ENCODE results near the gene USP17L22.
A peak's percentile ranks its signal among the peaks of the same experiment; 100 is the strongest.
"Not testable (repeated sequence)": the region's sequence is repeated elsewhere in the genome, so short reads cannot be mapped to it uniquely, and the experiment has no call there.

The USP17L22 gene, protein sequence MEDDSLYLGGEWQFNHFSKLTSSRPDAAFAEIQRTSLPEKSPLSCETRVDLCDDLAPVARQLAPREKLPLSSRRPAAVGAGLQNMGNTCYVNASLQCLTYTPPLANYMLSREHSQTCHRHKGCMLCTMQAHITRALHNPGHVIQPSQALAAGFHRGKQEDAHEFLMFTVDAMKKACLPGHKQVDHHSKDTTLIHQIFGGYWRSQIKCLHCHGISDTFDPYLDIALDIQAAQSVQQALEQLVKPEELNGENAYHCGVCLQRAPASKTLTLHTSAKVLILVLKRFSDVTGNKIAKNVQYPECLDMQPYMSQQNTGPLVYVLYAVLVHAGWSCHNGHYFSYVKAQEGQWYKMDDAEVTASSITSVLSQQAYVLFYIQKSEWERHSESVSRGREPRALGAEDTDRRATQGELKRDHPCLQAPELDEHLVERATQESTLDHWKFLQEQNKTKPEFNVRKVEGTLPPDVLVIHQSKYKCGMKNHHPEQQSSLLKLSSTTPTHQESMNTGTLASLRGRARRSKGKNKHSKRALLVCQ

DNA sequence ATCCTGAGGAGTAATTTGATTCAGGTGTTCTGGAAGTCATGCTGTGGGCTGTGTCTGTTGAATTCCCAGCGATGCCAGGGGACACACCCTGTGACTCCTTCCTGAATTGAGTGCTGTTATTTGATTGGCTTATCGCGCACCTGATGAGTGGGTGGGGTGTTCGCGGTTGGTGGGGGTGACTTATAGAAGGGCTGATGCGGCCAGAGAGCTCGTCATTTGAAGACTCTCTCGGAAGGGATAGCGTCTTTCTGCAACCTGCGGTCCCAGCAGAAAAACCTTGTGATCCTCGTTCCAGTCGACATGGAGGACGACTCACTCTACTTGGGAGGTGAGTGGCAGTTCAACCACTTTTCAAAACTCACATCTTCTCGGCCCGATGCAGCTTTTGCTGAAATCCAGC lies at the start of gene USP17L22:
TSS of gene USP17L22 (plus strand) at position 301 of the 400 bp plus-strand sequence. CDS start at position 301, 0 bp downstream.
- in situ Hi-C loops (cut with HindIII; ENCODE audit: low sequenced_read_pairs); DNase-seq (ENCODE audit: low read depth, low spot score); H3K4me3 ChIP-seq (ENCODE audit: low read depth, low read length): not testable (repeated sequence)

DNA sequence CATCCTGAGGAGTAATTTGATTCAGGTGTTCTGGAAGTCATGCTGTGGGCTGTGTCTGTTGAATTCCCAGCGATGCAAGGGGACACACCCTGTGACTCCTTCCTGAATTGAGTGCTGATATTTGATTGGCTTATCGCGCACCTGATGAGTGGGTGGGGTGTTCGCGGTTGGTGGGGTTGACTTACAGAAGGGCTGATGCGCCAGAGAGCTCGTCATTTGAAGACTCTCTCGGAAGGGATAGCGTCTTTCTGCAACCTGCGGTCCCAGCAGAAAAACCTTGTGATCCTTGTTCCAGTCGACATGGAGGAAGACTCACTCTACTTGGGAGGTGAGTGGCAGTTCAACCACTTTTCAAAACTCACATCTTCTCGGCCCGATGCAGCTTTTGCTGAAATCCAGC lies 47.6 kb upstream of the USP17L22 start, which contains the start of gene USP17L12:
TSS of gene USP17L12 (plus strand) at position 301 of the 400 bp plus-strand sequence. CDS start at position 301, 0 bp downstream.
- DNase-seq (ENCODE audit: low read depth, low spot score); H3K4me3 ChIP-seq (ENCODE audit: low read depth, low read length); in situ Hi-C loops (cut with HindIII; ENCODE audit: low sequenced_read_pairs): not testable (repeated sequence)

DNA sequence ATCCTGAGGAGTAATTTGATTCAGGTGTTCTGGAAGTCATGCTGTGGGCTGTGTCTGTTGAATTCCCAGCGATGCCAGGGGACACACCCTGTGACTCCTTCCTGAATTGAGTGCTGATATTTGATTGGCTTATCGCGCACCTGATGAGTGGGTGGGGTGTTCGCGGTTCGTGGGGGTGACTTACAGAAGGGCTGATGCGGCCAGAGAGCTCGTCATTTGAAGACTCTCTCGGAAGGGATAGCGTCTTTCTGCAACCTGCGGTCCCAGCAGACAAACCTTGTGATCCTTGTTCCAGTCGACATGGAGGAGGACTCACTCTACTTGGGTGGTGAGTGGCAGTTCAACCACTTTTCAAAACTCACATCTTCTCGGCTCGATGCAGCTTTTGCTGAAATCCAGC lies 42.8 kb upstream of the USP17L22 start, which contains the start of gene USP17L13:
TSS of gene USP17L13 (plus strand) at position 301 of the 400 bp plus-strand sequence. CDS start at position 301, 0 bp downstream.
- DNase-seq (ENCODE audit: low read depth, low spot score); H3K4me3 ChIP-seq (ENCODE audit: low read depth, low read length); in situ Hi-C loops (cut with HindIII; ENCODE audit: low sequenced_read_pairs): not testable (repeated sequence)

DNA sequence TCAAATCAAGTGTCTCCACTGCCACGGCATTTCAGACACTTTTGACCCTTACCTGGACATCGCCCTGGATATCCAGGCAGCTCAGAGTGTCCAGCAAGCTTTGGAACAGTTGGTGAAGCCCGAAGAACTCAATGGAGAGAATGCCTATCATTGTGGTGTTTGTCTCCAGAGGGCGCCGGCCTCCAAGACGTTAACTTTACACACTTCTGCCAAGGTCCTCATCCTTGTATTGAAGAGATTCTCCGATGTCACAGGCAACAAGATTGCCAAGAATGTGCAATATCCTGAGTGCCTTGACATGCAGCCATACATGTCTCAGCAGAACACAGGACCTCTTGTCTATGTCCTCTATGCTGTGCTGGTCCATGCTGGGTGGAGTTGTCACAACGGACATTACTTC lies 37.2 kb upstream of the USP17L22 start:
- DNase-seq (ENCODE audit: low read depth, low spot score); H3K4me3 ChIP-seq (ENCODE audit: low read depth, low read length); in situ Hi-C loops (cut with HindIII; ENCODE audit: low sequenced_read_pairs): not testable (repeated sequence)

DNA sequence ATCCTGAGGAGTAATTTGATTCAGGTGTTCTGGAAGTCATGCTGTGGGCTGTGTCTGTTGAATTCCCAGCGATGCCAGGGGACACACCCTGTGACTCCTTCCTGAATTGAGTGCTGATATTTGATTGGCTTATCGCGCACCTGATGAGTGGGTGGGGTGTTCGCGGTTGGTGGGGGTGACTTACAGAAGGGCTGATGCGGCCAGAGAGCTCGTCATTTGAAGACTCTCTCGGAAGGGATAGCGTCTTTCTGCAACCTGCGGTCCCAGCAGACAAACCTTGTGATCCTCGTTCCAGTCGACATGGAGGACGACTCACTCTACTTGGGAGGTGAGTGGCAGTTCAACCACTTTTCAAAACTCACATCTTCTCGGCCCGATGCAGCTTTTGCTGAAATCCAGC lies 33.3 kb upstream of the USP17L22 start, which contains the start of gene USP17L15:
TSS of gene USP17L15 (plus strand) at position 301 of the 400 bp plus-strand sequence. CDS start at position 301, 0 bp downstream.
- DNase-seq (ENCODE audit: low read depth, low spot score); H3K4me3 ChIP-seq (ENCODE audit: low read depth, low read length); in situ Hi-C loops (cut with HindIII; ENCODE audit: low sequenced_read_pairs): not testable (repeated sequence)

DNA sequence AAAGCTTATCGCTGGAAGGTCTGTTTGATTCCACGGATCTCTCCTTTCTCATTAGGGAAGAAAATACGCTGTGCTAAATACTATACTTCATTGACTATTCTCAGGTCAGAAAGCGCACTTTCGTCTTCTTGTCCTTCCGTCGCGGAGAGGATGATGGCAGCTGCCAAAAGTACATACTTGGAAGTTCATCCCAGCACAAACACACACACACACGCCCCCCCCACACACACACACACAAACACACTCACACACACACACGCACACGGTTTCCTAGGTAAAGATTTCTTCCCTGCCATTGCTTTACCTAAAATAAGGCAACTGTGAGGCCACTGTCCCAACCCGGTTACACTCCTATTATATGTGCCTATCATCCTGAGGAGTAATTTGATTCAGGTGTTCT lies 29.0 kb upstream of the USP17L22 start:
- in situ Hi-C loops (cut with HindIII; ENCODE audit: low sequenced_read_pairs); DNase-seq (ENCODE audit: low read depth, low spot score); H3K4me3 ChIP-seq (ENCODE audit: low read depth, low read length): not testable (repeated sequence)

DNA sequence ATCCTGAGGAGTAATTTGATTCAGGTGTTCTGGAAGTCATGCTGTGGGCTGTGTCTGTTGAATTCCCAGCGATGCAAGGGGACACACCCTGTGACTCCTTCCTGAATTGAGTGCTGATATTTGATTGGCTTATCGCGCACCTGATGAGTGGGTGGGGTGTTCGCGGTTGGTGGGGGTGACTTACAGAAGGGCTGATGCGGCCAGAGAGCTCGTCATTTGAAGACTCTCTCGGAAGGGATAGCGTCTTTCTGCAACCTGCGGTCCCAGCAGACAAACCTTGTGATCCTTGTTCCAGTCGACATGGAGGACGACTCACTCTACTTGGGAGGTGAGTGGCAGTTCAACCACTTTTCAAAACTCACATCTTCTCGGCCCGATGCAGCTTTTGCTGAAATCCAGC lies 23.8 kb upstream of the USP17L22 start, which contains the start of gene USP17L17:
TSS of gene USP17L17 (plus strand) at position 301 of the 400 bp plus-strand sequence. CDS start at position 301, 0 bp downstream.
- DNase-seq (ENCODE audit: low read depth, low spot score); H3K4me3 ChIP-seq (ENCODE audit: low read depth, low read length); in situ Hi-C loops (cut with HindIII; ENCODE audit: low sequenced_read_pairs): not testable (repeated sequence)

DNA sequence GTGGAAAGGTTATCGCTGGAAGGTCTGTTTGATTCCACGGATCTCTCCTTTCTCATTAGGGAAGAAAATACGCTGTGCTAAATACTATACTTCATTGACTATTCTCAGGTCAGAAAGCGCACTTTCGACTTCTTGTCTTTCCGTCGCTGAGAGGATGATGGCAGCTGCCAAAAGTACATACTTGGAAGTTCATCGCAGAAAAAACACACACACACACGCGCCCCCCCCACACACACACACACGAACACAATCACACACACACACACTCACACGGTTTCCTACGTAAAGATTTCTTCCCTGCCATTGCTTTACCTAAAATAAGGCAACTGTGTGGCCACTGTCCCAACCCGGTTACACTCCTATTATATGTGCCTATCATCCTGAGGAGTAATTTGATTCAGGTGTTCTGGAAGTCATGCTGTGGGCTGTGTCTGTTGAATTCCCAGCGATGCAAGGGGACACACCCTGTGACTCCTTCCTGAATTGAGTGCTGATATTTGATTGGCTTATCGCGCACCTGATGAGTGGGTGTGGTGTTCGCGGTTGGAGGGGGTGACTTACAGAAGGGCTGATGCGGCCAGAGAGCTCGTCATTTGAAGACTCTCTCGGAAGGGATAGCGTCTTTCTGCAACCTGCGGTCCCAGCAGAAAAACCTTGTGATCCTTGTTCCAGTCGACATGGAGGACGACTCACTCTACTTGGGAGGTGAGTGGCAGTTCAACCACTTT lies 19.3 kb upstream of the USP17L22 start, which contains the start of gene USP17L18:
TSS of gene USP17L18 (plus strand) at position 678 of the 728 bp plus-strand sequence. CDS start at position 678, 0 bp downstream.
- peak; percentile 5 for DNase-seq (ENCODE audit: low read depth, low spot score)
- in situ Hi-C loops (cut with HindIII; ENCODE audit: low sequenced_read_pairs); H3K4me3 ChIP-seq (ENCODE audit: low read depth, low read length): not testable (repeated sequence)

DNA sequence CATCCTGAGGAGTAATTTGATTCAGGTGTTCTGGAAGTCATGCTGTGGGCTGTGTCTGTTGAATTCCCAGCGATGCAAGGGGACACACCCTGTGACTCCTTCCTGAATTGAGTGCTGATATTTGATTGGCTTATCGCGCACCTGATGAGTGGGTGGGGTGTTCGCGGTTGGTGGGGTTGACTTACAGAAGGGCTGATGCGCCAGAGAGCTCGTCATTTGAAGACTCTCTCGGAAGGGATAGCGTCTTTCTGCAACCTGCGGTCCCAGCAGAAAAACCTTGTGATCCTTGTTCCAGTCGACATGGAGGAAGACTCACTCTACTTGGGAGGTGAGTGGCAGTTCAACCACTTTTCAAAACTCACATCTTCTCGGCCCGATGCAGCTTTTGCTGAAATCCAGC lies 14.3 kb upstream of the USP17L22 start, which contains the start of gene USP17L19:
TSS of gene USP17L19 (plus strand) at position 301 of the 400 bp plus-strand sequence. CDS start at position 301, 0 bp downstream.
- in situ Hi-C loops (cut with HindIII; ENCODE audit: low sequenced_read_pairs); DNase-seq (ENCODE audit: low read depth, low spot score); H3K4me3 ChIP-seq (ENCODE audit: low read depth, low read length): not testable (repeated sequence)

DNA sequence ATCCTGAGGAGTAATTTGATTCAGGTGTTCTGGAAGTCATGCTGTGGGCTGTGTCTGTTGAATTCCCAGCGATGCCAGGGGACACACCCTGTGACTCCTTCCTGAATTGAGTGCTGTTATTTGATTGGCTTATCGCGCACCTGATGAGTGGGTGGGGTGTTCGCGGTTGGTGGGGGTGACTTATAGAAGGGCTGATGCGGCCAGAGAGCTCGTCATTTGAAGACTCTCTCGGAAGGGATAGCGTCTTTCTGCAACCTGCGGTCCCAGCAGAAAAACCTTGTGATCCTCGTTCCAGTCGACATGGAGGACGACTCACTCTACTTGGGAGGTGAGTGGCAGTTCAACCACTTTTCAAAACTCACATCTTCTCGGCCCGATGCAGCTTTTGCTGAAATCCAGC lies 9.6 kb upstream of the USP17L22 start, which contains the start of gene USP17L20:
TSS of gene USP17L20 (plus strand) at position 301 of the 400 bp plus-strand sequence. CDS start at position 301, 0 bp downstream.
- DNase-seq (ENCODE audit: low read depth, low spot score); in situ Hi-C loops (cut with HindIII; ENCODE audit: low sequenced_read_pairs); H3K4me3 ChIP-seq (ENCODE audit: low read depth, low read length): not testable (repeated sequence)

DNA sequence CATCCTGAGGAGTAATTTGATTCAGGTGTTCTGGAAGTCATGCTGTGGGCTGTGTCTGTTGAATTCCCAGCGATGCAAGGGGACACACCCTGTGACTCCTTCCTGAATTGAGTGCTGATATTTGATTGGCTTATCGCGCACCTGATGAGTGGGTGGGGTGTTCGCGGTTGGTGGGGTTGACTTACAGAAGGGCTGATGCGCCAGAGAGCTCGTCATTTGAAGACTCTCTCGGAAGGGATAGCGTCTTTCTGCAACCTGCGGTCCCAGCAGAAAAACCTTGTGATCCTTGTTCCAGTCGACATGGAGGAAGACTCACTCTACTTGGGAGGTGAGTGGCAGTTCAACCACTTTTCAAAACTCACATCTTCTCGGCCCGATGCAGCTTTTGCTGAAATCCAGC lies 4.8 kb upstream of the USP17L22 start, which contains the start of gene USP17L21:
TSS of gene USP17L21 (plus strand) at position 301 of the 400 bp plus-strand sequence. CDS start at position 301, 0 bp downstream.
- in situ Hi-C loops (cut with HindIII; ENCODE audit: low sequenced_read_pairs); H3K4me3 ChIP-seq (ENCODE audit: low read depth, low read length); DNase-seq (ENCODE audit: low read depth, low spot score): not testable (repeated sequence)

DNA sequence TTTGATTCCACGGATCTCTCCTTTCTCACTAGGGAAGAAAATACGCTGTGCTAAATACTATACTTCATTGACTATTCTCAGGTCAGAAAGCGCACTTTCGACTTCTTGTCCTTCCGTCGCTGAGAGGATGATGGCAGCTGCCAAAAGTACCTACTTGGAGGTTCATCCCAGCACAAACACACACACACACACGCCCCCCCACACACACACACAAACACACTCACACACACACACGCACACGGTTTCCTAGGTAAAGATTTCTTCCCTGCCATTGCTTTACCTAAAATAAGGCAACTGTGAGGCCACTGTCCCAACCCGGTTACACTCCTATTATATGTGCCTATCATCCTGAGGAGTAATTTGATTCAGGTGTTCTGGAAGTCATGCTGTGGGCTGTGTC lies 4.3 kb downstream of the USP17L22 start:
- H3K4me3 ChIP-seq (ENCODE audit: low read depth, low read length); DNase-seq (ENCODE audit: low read depth, low spot score); in situ Hi-C loops (cut with HindIII; ENCODE audit: low sequenced_read_pairs): not testable (repeated sequence)

Data from astrocyte of the spinal cord (primary cell).